ENCODE results near the gene RABAC1. TPM values are rescaled to one million over a fixed set of nuclear protein-coding genes. Genes with fewer than 3 reads are reported as not detected.

Gene RABAC1
- total RNA-seq, 2 experiments from 2014 or later = 96.0 to 102 TPM

GRCh38 chr19:41908724-41909464, 50.2 kb downstream of the RABAC1 start:
- Mint-ChIP-seq H3K27me3 (peaks cover 10% of the 10 kb centered on the region), H3K4me1 (ENCODE audit: low read depth) (peaks cover 61% of the 10 kb centered on the region), H3K9me3 (no peaks in the 10 kb centered on the region), H3K4me3 (peak overlapping the region; percentile 2), H3K27ac (peak overlapping the region; percentile 49), H3K36me3 (ENCODE audit: low read depth) (peaks cover 37% of the 10 kb centered on the region)
- no peak for TF ChIP-seq CTCF (IDR thresholded peaks at IDR 0.05)
- no peak for DNase-seq
- ChIA-PET CTCF (no interaction called here), POLR2A (interaction anchor here (0.7 to 8.3 kb wide), 7 partner anchors 19 to 49 kb away, joined by 3 to 92 read pairs (median 6); partner anchors contain the start of genes ERFL and RPS19)
- peaks cover 34% of the 10 kb centered on the region for H3K36me3 ChIP-seq (ENCODE audit: insufficient read depth, low read length)
- intact Hi-C loops (cut with DNase I, micrococcal nuclease) = no loop called here
- no peak for ATAC-seq (ENCODE audit: poor library complexity)
- peaks cover 58% of the 10 kb centered on the region for H3K4me1 ChIP-seq (ENCODE audit: insufficient read depth, low read length)
- no peaks in the 10 kb centered on the region for H3K9me3 ChIP-seq (ENCODE audit: control insufficient read depth in 1 of 2, insufficient read depth in 1 of 2, low read length in 2 of 2)
- H3K27ac ChIP-seq (ENCODE audit: low read depth in 1 of 2, low read length in 2 of 2) = no peak overlapping the region
- no peak overlapping the region for H3K4me3 ChIP-seq (ENCODE audit: low read length)
- H3K27me3 ChIP-seq (ENCODE audit: control insufficient read depth in 1 of 2, insufficient read depth in 2 of 2, low read length in 2 of 2) = peaks cover 6 to 9% of the 10 kb centered on the region in 2 experiments

- CTCF ChIA-PET = no interaction called here
- Mint-ChIP-seq H3K9me3 (no peaks in the 10 kb centered on the region), H3K4me3 (no peak overlapping the region), H3K27ac (no peak overlapping the region), H3K4me1 (ENCODE audit: low read depth) (peaks cover 59% of the 10 kb centered on the region), H3K27me3 (peaks cover 10% of the 10 kb centered on the region), H3K36me3 (ENCODE audit: low read depth) (peaks cover 45% of the 10 kb centered on the region)
- peaks cover 58% of the 10 kb centered on the region for H3K4me1 ChIP-seq (ENCODE audit: insufficient read depth, low read length)
- H3K27ac ChIP-seq (ENCODE audit: low read depth in 1 of 2, low read length in 2 of 2) = no peak overlapping the region
- ATAC-seq (ENCODE audit: poor library complexity) (no peak), DNase-seq (no peak)
- H3K9me3 ChIP-seq (ENCODE audit: control insufficient read depth in 1 of 2, insufficient read depth in 1 of 2, low read length in 2 of 2) = no peaks in the 10 kb centered on the region
- POLR2A ChIA-PET = interaction anchor here (0.7 to 8.3 kb wide), 7 partner anchors 12 to 48 kb away, joined by 3 to 92 read pairs (median 4); partner anchors contain the start of genes ERFL and RPS19
- intact Hi-C loops (cut with DNase I, micrococcal nuclease) = no loop called here
- no peak for TF ChIP-seq CTCF (IDR thresholded peaks at IDR 0.05)
- H3K36me3 ChIP-seq (ENCODE audit: insufficient read depth, low read length) = peaks cover 42% of the 10 kb centered on the region
- H3K27me3 ChIP-seq (ENCODE audit: control insufficient read depth in 1 of 2, insufficient read depth in 2 of 2, low read length in 2 of 2) = peaks cover 0 to 3% of the 10 kb centered on the region in 2 experiments
- no peak overlapping the region for H3K4me3 ChIP-seq (ENCODE audit: low read length)
Measured at GRCh38 chr19:41907994-41908615, 51.0 kb downstream of the RABAC1 start.

- H3K9me3 Mint-ChIP-seq = no peaks in the 10 kb centered on the region
- H3K36me3 Mint-ChIP-seq (ENCODE audit: low read depth) = peaks cover 55% of the 10 kb centered on the region
- Histone ChIP-seq H3K4me3 (ENCODE audit: low read length) (no peak overlapping the region), H3K36me3 (ENCODE audit: insufficient read depth, low read length) (peaks cover 52% of the 10 kb centered on the region), H3K27me3 (ENCODE audit: control insufficient read depth in 1 of 2, insufficient read depth in 2 of 2, low read length in 2 of 2) (no peaks in the 10 kb centered on the region), H3K4me1 (ENCODE audit: insufficient read depth, low read length) (peaks cover 58% of the 10 kb centered on the region), H3K27ac (ENCODE audit: low read depth in 1 of 2, low read length in 2 of 2) (no peak overlapping the region), H3K9me3 (ENCODE audit: control insufficient read depth in 1 of 2, insufficient read depth in 1 of 2, low read length in 2 of 2) (no peaks in the 10 kb centered on the region)
- DNase-seq = no peak
- ChIA-PET POLR2A (interaction anchor here (0.6 to 8.3 kb wide), 6 partner anchors 11 to 1965 kb away, joined by 3 to 92 read pairs (median 4); no protein-coding TSS in a partner anchor), CTCF (interaction anchor here (1.9 kb wide), 1 partner anchor 34 kb away, joined by 4 read pairs; no protein-coding TSS in a partner anchor)
- ATAC-seq (ENCODE audit: poor library complexity) = peak; percentile 9
- peaks cover 54% of the 10 kb centered on the region for H3K4me1 Mint-ChIP-seq (ENCODE audit: low read depth)
- H3K27ac Mint-ChIP-seq = peak overlapping the region; percentile 76
- H3K4me3 Mint-ChIP-seq = peak overlapping the region; percentile 42
- peaks cover 7% of the 10 kb centered on the region for H3K27me3 Mint-ChIP-seq
- intact Hi-C loops (cut with DNase I, micrococcal nuclease) = no loop called here
- no peak for TF ChIP-seq CTCF (IDR thresholded peaks at IDR 0.05)
Measured at GRCh38 chr19:41906916-41907680, 52.0 kb downstream of the RABAC1 start.
